ENCODE measurements around the gene ARIH1.

Gene ARIH1

DNA sequence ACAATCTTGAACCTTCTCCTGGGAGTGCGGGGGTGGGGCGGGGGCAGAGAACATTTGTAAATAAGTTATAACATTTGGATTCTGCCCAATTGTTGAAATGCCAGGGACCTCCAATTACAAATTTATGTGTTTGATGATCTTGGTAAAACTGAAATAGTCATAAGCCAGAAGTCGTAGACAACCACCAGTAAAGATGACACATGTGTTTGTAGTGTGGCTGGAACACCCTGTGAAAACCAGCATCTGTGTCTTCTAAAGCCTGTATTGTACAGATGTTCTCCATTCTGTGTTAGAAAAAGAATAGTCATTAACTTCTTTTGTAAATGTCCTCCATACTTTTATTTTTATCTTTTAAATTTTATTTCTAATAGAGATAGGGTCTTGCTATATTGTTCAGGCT is 61.8 kb downstream of the ARIH1 start:
- Histone ChIP-seq H3K27me3 (ENCODE audit: insufficient read depth, poor library complexity, severe bottlenecking) (no peaks in the 10 kb centered on the region), H3K4me3 (ENCODE audit: severe bottlenecking) (no peak overlapping the region), H3K27ac (ENCODE audit: poor library complexity, severe bottlenecking) (no peak overlapping the region), H3K9me3 (ENCODE audit: severe bottlenecking) (peaks cover 2% of the 10 kb centered on the region), H3K4me1 (ENCODE audit: insufficient read depth, poor library complexity, severe bottlenecking) (peaks cover 5% of the 10 kb centered on the region), H3K36me3 (ENCODE audit: low read depth) (peaks cover 23% of the 10 kb centered on the region)
- ATAC-seq (ENCODE audit: low read depth) (no peak), DNase-seq (ENCODE audit: low spot score) (no peak)
- TF ChIP-seq, protein P1, sequence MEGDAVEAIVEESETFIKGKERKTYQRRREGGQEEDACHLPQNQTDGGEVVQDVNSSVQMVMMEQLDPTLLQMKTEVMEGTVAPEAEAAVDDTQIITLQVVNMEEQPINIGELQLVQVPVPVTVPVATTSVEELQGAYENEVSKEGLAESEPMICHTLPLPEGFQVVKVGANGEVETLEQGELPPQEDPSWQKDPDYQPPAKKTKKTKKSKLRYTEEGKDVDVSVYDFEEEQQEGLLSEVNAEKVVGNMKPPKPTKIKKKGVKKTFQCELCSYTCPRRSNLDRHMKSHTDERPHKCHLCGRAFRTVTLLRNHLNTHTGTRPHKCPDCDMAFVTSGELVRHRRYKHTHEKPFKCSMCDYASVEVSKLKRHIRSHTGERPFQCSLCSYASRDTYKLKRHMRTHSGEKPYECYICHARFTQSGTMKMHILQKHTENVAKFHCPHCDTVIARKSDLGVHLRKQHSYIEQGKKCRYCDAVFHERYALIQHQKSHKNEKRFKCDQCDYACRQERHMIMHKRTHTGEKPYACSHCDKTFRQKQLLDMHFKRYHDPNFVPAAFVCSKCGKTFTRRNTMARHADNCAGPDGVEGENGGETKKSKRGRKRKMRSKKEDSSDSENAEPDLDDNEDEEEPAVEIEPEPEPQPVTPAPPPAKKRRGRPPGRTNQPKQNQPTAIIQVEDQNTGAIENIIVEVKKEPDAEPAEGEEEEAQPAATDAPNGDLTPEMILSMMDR (IDR thresholded peaks at IDR 0.05; ENCODE audit: poor library complexity, severe bottlenecking), result no peak

DNA sequence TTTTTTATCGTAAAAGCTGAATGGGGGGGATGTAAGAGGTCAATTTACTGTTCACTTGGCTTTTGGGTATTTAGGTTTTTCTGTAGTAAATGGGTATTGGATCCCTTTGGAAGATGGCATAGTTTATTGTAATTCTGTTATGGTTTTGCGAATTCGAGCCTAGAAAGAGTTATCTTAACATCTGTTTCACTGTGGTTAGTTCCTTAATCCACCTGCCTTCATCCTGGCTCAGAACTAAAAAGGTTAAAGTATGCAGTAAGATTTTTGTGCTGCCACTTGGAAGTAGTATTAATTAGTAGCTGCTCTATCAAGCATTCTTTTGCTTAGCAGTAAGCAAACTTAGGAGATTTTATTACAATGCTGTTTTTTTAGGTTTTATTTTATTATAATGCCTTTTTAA is 62.4 kb downstream of the ARIH1 start:
- DNase-seq (ENCODE audit: low spot score), result no peak
- no peak overlapping the region for H3K27ac ChIP-seq (ENCODE audit: poor library complexity, severe bottlenecking)
- no peak for ATAC-seq (ENCODE audit: low read depth)
- H3K27me3 ChIP-seq (ENCODE audit: insufficient read depth, poor library complexity, severe bottlenecking), result no peaks in the 10 kb centered on the region
- TF ChIP-seq, protein P1 (IDR thresholded peaks at IDR 0.05; ENCODE audit: poor library complexity, severe bottlenecking), result no peak
- H3K36me3 ChIP-seq (ENCODE audit: low read depth), result peaks cover 23% of the 10 kb centered on the region
- no peak overlapping the region for H3K4me3 ChIP-seq (ENCODE audit: severe bottlenecking)
- peaks cover 2% of the 10 kb centered on the region for H3K9me3 ChIP-seq (ENCODE audit: severe bottlenecking)
- peaks cover 5% of the 10 kb centered on the region for H3K4me1 ChIP-seq (ENCODE audit: insufficient read depth, poor library complexity, severe bottlenecking)

DNA sequence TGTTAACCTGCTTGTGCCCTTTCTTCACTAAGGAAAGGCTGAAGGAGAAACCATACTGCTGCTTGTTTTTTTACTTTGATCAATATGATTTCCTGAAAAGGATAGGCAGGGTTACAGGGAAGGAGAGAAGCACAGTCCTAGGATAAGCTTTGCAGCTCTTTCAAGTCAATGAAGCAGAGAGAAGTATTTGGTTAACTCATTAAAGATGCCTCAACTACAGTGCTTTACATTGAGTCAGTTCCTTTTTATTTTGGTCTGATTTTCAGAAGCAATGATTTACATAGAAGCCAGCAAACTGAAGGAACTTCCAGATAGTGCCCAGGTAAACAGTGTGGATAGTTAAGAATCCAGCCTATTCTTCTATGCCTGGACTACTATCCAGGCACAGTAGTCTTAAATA is 64.8 kb downstream of the ARIH1 start:
- ATAC-seq (ENCODE audit: low read depth) (no peak), DNase-seq (ENCODE audit: low spot score) (no peak)
- peaks cover 5% of the 10 kb centered on the region for H3K4me1 ChIP-seq (ENCODE audit: insufficient read depth, poor library complexity, severe bottlenecking)
- H3K27me3 ChIP-seq (ENCODE audit: insufficient read depth, poor library complexity, severe bottlenecking), result no peaks in the 10 kb centered on the region
- H3K4me3 ChIP-seq (ENCODE audit: severe bottlenecking), result no peak overlapping the region
- TF ChIP-seq, protein P1 (IDR thresholded peaks at IDR 0.05; ENCODE audit: poor library complexity, severe bottlenecking), result no peak
- peaks cover 2% of the 10 kb centered on the region for H3K9me3 ChIP-seq (ENCODE audit: severe bottlenecking)
- peaks cover 28% of the 10 kb centered on the region for H3K36me3 ChIP-seq (ENCODE audit: low read depth)
- H3K27ac ChIP-seq (ENCODE audit: poor library complexity, severe bottlenecking), result no peak overlapping the region

DNA sequence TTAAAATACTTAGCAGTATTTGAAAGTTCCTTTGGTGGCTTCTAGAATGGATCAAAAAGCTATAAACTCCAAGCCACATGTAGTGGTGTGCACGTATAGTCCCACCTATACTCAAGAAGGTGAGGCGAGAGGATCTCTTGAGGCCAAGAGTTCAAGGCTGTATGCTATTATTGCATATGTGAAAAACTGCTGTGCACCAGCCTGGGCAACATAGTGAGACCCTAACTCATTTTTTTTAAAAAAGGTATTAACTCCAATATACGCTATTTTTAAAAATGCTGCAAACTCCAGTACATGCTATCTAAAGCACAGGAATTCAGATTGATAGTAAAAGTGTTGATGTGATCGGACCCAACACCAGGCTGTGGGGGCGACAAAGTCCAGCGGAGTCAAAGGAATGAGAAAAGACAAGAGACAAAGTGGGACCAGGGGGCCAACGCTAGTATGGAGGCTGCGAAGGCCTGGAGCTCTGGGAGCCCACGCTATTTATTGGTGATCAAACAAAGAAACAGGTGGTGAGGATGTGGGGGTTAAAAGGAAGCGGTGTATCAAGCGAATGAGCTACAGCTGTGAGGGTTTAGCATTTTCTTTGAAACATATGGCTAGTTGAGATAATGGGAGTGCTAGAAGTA is 66.6 kb downstream of the ARIH1 start:
- DNase-seq (ENCODE audit: low spot score) (no peak), ATAC-seq (ENCODE audit: low read depth) (no peak)
- peaks cover 2% of the 10 kb centered on the region for H3K9me3 ChIP-seq (ENCODE audit: severe bottlenecking)
- no peak overlapping the region for H3K4me3 ChIP-seq (ENCODE audit: severe bottlenecking)
- H3K4me1 ChIP-seq (ENCODE audit: insufficient read depth, poor library complexity, severe bottlenecking), result peaks cover 5% of the 10 kb centered on the region
- H3K27me3 ChIP-seq (ENCODE audit: insufficient read depth, poor library complexity, severe bottlenecking), result no peaks in the 10 kb centered on the region
- H3K36me3 ChIP-seq (ENCODE audit: low read depth), result peaks cover 43% of the 10 kb centered on the region
- TF ChIP-seq, protein P1 (IDR thresholded peaks at IDR 0.05; ENCODE audit: poor library complexity, severe bottlenecking), result no peak
- no peak overlapping the region for H3K27ac ChIP-seq (ENCODE audit: poor library complexity, severe bottlenecking)

DNA sequence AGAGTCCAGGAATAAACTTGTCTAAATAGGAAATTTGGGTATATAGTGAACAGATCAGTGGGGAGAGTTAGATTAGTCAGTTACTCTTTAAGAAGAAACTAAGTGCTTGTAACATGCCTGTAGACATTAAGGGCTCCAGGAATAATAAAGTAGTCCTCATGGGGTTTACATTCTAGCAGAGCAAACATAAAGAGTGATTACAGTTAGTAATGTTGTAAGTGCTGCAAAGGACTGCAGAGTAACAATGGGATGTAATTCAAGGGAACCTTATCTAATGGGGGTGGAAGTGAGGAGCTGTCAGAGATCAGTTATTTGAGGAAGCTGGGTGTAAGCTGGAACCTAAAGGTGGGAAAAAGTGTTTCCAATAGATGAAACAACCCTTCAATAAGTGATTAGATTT is 67.5 kb downstream of the ARIH1 start:
- Histone ChIP-seq H3K9me3 (ENCODE audit: severe bottlenecking) (peaks cover 2% of the 10 kb centered on the region), H3K27ac (ENCODE audit: poor library complexity, severe bottlenecking) (no peak overlapping the region)

More for the DNA sequence above, 67.5 kb downstream of the ARIH1 start:
- ATAC-seq (ENCODE audit: low read depth) (no peak), DNase-seq (ENCODE audit: low spot score) (no peak)
- Histone ChIP-seq H3K4me3 (ENCODE audit: severe bottlenecking) (no peak overlapping the region), H3K27me3 (ENCODE audit: insufficient read depth, poor library complexity, severe bottlenecking) (no peaks in the 10 kb centered on the region), H3K36me3 (ENCODE audit: low read depth) (peaks cover 48% of the 10 kb centered on the region), H3K4me1 (ENCODE audit: insufficient read depth, poor library complexity, severe bottlenecking) (peaks cover 4% of the 10 kb centered on the region)
- TF ChIP-seq, protein P1 (IDR thresholded peaks at IDR 0.05; ENCODE audit: poor library complexity, severe bottlenecking), result no peak

All from RWPE2 (cell line).